ENCODE data around the gene DGKB. TPM values are rescaled to one million over a fixed set of nuclear protein-coding genes. Genes with fewer than 3 reads are reported as not detected.

DGKB gene
- total RNA-seq, 1 donor from 2014 or later = 0.32 TPM

DNA sequence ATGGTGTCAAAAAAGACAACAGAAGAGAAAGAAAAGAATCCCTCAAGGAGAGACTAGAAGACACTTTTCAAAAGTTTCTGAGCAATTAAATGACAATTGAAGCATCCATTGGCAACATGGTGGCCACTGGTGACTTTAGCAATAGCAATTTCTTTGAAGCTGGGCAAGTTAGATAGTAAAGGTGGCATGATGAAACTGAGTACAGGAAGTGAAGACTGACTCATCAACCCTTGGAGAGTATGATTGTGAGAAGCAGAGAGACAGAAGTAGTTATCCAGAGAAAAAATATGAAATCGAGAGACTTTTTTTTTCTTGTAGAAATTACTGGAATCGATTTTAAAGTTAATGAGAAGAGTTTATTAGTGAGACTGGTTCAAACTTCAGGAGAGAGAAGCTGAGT lies 52.5 kb downstream of the DGKB start:
- H3K27ac Mint-ChIP-seq (ENCODE audit: unreplicated experiment) = no peak overlapping the region
- no peaks in the 10 kb centered on the region for H3K36me3 Mint-ChIP-seq (ENCODE audit: unreplicated experiment)
- H3K4me1 Mint-ChIP-seq (ENCODE audit: unreplicated experiment) = peaks cover 6% of the 10 kb centered on the region
- H3K4me3 Mint-ChIP-seq (ENCODE audit: unreplicated experiment) = no peak overlapping the region
- no peak for DNase-seq (ENCODE audit: extremely low spot score, unreplicated experiment)
- no peaks in the 10 kb centered on the region for H3K9me3 Mint-ChIP-seq (ENCODE audit: unreplicated experiment)
- TF ChIP-seq CTCF (IDR thresholded peaks at IDR 0.05) = no peak
- no peaks in the 10 kb centered on the region for H3K27me3 Mint-ChIP-seq (ENCODE audit: unreplicated experiment)

DNA sequence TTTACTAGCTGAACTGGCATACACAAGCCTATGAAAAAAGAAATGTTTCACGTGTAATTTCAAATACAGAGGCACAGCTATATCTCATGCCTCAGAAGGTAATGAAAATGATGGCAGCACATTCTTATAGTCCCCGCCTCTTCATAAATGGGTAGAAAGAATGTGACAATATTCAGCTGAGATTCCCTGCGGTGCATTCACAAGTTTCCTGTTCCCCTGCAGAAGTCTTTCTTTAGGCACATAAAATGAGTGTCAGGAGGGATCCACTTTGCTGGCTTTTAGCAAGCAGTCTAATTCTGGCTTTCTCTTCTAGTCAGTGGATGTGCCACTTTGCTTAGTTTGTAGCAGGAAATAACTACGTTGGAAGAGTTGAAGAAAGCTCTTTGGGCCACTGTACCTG lies 56.1 kb downstream of the DGKB start:
- DNase-seq (ENCODE audit: extremely low spot score, unreplicated experiment) = no peak
- no peak for TF ChIP-seq CTCF (IDR thresholded peaks at IDR 0.05)
- H3K27ac Mint-ChIP-seq (ENCODE audit: unreplicated experiment) = no peak overlapping the region
- H3K9me3 Mint-ChIP-seq (ENCODE audit: unreplicated experiment) = no peaks in the 10 kb centered on the region
- H3K36me3 Mint-ChIP-seq (ENCODE audit: unreplicated experiment) = no peaks in the 10 kb centered on the region
- no peak overlapping the region for H3K4me3 Mint-ChIP-seq (ENCODE audit: unreplicated experiment)
- no peaks in the 10 kb centered on the region for H3K27me3 Mint-ChIP-seq (ENCODE audit: unreplicated experiment)
- peaks cover 10% of the 10 kb centered on the region for H3K4me1 Mint-ChIP-seq (ENCODE audit: unreplicated experiment)

DNA sequence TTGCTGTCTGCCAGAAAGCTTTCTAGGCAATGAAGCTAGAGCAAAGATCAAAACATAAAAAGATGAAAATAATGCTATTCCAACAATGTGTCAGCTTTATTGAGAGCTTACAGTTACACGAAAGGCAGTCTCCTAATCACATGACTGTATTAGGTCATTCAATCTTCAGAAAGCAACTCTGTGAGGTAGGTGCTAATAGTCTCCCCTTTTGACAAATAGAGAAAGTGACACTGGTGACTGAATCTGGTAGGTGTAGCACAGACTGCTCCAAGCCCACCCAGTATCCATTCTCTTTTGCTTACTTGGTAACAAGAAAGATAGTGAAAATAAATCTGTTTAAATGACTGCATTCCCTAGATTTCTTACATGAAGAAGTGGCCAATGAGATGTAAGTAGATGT lies 58.8 kb downstream of the DGKB start:
- TF ChIP-seq CTCF (IDR thresholded peaks at IDR 0.05) = no peak
- H3K9me3 Mint-ChIP-seq (ENCODE audit: unreplicated experiment) = no peaks in the 10 kb centered on the region
- H3K36me3 Mint-ChIP-seq (ENCODE audit: unreplicated experiment) = no peaks in the 10 kb centered on the region
- H3K4me3 Mint-ChIP-seq (ENCODE audit: unreplicated experiment) = no peak overlapping the region
- no peak for DNase-seq (ENCODE audit: extremely low spot score, unreplicated experiment)
- H3K27me3 Mint-ChIP-seq (ENCODE audit: unreplicated experiment) = no peaks in the 10 kb centered on the region
- H3K27ac Mint-ChIP-seq (ENCODE audit: unreplicated experiment) = no peak overlapping the region
- peaks cover 24% of the 10 kb centered on the region for H3K4me1 Mint-ChIP-seq (ENCODE audit: unreplicated experiment)

DNA sequence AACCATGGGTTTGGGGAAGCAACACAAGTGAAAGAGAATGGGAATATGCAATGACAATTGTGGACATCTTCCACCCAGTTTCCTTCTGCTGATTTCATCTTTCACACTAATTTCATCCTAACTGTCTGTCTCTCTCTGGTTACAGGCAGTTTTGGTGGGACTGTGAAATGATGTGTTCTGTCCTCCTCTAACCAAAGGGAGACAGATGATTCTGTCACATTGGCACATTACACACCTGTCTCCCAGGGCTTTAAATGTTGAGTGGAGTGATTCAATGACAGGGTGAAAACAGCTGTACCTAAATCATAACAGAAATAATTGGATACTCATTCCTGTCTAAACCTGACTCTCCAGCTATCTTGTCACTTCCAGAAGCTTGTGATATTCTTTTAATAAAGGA lies 60.0 kb downstream of the DGKB start:
- no peaks in the 10 kb centered on the region for H3K36me3 Mint-ChIP-seq (ENCODE audit: unreplicated experiment)
- no peak for DNase-seq (ENCODE audit: extremely low spot score, unreplicated experiment)
- TF ChIP-seq CTCF (IDR thresholded peaks at IDR 0.05) = no peak
- H3K27me3 Mint-ChIP-seq (ENCODE audit: unreplicated experiment) = no peaks in the 10 kb centered on the region
- no peaks in the 10 kb centered on the region for H3K9me3 Mint-ChIP-seq (ENCODE audit: unreplicated experiment)
- no peak overlapping the region for H3K27ac Mint-ChIP-seq (ENCODE audit: unreplicated experiment)
- H3K4me3 Mint-ChIP-seq (ENCODE audit: unreplicated experiment) = no peak overlapping the region
- H3K4me1 Mint-ChIP-seq (ENCODE audit: unreplicated experiment) = peaks cover 29% of the 10 kb centered on the region

- Mint-ChIP-seq H3K27ac (ENCODE audit: unreplicated experiment) (no peak overlapping the region), H3K27me3 (ENCODE audit: unreplicated experiment) (no peaks in the 10 kb centered on the region), H3K36me3 (ENCODE audit: unreplicated experiment) (no peaks in the 10 kb centered on the region), H3K4me1 (ENCODE audit: unreplicated experiment) (peaks cover 31% of the 10 kb centered on the region), H3K9me3 (ENCODE audit: unreplicated experiment) (no peaks in the 10 kb centered on the region), H3K4me3 (ENCODE audit: unreplicated experiment) (no peak overlapping the region)
- DNase-seq (ENCODE audit: extremely low spot score, unreplicated experiment) = no peak
- no peak for TF ChIP-seq CTCF (IDR thresholded peaks at IDR 0.05)
Measured at GRCh38 chr7:14841869-14842268, 60.7 kb downstream of the DGKB start.

All from osteocyte (in vitro differentiated cells).